K562 treated with DMSO at 1 percent for 48 hours (cell line): ENCODE results near the gene IFT80. TPM values are rescaled to one million over a fixed set of nuclear protein-coding genes. Genes with fewer than 3 reads are reported as not detected.

Source experiments
- total RNA-seq: library from RNA; unstranded; fragments of 300-600 nt; gene quantifications from 2 replicates; pipeline ENCODE4 v1.2.3, GENCODE V29; 2022; ENCODE audit warnings: low replicate concordance; ENCODE audit errors: extremely low read depth

The IFT80 gene
- total RNA-seq, result not detected in 2 replicates

GRCh38 chr3:160399125-160400029 is at the start of gene IFT80, which contains the start of gene SMC4:
Gene IFT80 (minus strand): TSS chr3:160399225. CDS start chr3:160384600, 14,625 bp downstream.
Gene SMC4 (plus strand): TSS chr3:160399650. CDS start chr3:160400827, 1,177 bp downstream.

DNA sequence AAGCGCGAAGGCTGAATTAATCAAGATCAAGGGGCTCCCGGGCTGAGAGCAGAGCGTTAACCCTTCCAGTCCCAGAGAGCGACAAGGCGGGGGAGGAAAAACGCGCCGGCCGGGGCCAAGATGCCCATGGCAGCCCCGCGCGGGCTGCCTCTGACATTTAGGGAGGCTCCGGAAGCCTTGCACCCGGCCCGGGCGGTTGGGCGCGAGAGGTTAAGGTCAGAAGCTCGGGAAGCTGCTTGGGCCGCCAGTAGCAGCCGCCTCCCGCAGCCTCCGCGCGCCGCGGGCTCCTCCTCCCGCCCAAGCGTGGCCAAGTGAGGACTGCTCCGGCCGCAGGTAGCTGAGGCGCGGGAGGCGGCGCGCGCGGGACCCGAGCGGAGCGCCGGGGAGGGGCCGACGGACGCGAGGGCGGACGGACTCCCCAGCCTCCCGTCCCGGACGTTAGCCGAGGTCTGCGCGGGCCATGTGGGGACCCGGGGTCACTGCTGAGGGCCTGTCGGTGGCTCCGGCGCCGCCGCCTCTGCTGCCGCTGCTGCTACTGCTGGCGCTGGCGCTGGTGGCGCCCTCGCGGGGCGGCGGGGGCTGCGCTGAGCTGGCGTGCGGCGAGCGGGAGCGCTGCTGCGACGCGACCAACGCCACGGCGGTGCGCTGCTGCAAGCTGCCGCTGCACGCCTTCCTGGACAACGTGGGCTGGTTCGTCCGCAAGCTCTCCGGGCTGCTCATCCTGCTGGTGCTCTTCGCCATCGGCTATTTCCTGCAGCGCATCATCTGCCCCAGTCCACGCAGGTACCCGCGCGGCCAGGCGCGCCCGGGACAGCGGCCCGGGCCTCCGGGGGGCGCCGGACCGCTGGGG is 173.6 kb downstream of the IFT80 start, which contains the start of gene C3orf80:
Gene C3orf80, plus strand, starts transcription at position 247 of the 850 bp plus-strand sequence. Its CDS starts 214 bp downstream, at position 461.

Other genes starting within 250 kb of the IFT80 start
- gene C3orf80, start 173.8 kb downstream of the IFT80 start, total RNA-seq, result not detected in 2 replicates
- gene SMC4, start 425 bp upstream of the IFT80 start, total RNA-seq, result 814 TPM in 1 of 2 replicates, not detected in the other
- not detected in 2 replicates for gene TRIM59, start 50.6 kb upstream of the IFT80 start, total RNA-seq
- gene KPNA4, start 166.3 kb upstream of the IFT80 start, total RNA-seq, result not detected in 2 replicates